KMS-11 (cell line): ENCODE measurements around the gene TSPOAP1.

Experiments
- H2AFZ ChIP-seq: fragments of 200-600 bp; sonication (generic); 2 replicates; pipeline ENCODE4 v1.6.1; 2016; ENCODE audit warnings: antibody characterized with exemption, mixed run types, low read depth
- H3K27ac ChIP-seq: fragments of 200-600 bp; sonication (generic); 2 replicates; pipeline ENCODE4 v1.6.1; 2016; ENCODE audit warnings: mild to moderate bottlenecking, mixed run types
- H3K27me3 ChIP-seq: fragments of 200-600 bp; sonication (generic); 2 replicates; pipeline ENCODE4 v1.6.1; 2017; ENCODE audit warnings: mild to moderate bottlenecking, low read depth, mixed run types, moderate library complexity; ENCODE audit not compliant: insufficient read depth
- H3K36me3 ChIP-seq: fragments of 200-600 bp; sonication (generic); 2 replicates; pipeline ENCODE4 v1.6.1; 2017; ENCODE audit warnings: mild to moderate bottlenecking, mixed run types; ENCODE audit not compliant: insufficient read depth
- H3K4me1 ChIP-seq: fragments of 200-600 bp; sonication (generic); 2 replicates; pipeline ENCODE4 v1.6.1; 2016; ENCODE audit warnings: mild to moderate bottlenecking, low read depth, mixed run types; ENCODE audit not compliant: poor library complexity, severe bottlenecking
- H3K4me2 ChIP-seq: fragments of 200-600 bp; sonication (generic); 2 replicates; pipeline ENCODE4 v1.7.0; 2016; ENCODE audit warnings: mild to moderate bottlenecking, mixed run types
- H3K4me3 ChIP-seq: fragments of 200-600 bp; sonication (generic); IDR thresholded peaks from 2 replicates; pipeline ENCODE4 v1.6.1; 2017; ENCODE audit warnings: low read depth, low read length, mixed read lengths; ENCODE audit not compliant: insufficient read depth
- H3K79me2 ChIP-seq: fragments of 200-600 bp; sonication (generic); 2 replicates; pipeline ENCODE4 v1.6.1; 2016; ENCODE audit warnings: low read depth, mixed run types; ENCODE audit not compliant: insufficient read depth
- H3K9ac ChIP-seq: fragments of 200-600 bp; sonication (generic); 2 replicates; pipeline ENCODE4 v1.6.1; 2016; ENCODE audit warnings: mild to moderate bottlenecking, mixed run types
- H4K20me1 ChIP-seq: fragments of 200-600 bp; sonication (generic); 2 replicates; pipeline ENCODE4 v1.6.1; 2016; ENCODE audit warnings: mild to moderate bottlenecking, mixed run types; ENCODE audit not compliant: insufficient read depth
- TF ChIP-seq, protein P1 (sequence below): fragments of 200-600 bp; sonication (generic); conservative IDR thresholded peaks from 2 replicates; pipeline ENCODE4 v1.6.1; 2017; ENCODE audit warnings: low read depth, mild to moderate bottlenecking, antibody characterized with exemption, low read length, moderate library complexity, mixed read lengths

TSPOAP1 gene

DNA sequence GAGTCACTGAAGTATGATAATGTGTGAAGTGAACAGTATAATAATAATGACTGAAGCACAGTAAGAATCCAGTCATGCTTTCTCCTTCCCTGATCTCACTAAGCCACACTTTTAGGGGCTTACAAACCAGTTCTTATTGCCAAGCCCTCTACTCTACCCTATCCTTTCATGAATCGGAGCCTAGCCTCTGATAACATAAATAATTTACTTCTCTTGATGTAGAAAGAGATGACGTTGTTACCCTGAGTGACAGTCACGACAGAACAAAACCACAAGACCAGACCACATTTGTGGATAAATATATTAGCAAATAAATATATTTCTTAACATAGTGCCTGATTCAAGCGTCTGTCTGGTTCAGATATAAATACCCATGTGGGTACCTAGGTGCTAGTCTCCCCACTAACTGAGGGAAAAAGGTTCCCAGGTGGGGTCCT lies 24.8 kb upstream of the TSPOAP1 start:
- no peak overlapping the region for H3K4me3 ChIP-seq
- no peaks in the 10 kb centered on the region for H3K27me3 ChIP-seq
- H3K36me3 ChIP-seq: peaks cover 4% of the 10 kb centered on the region; the same call in 1 of the 2 replicates
- no peaks in the 10 kb centered on the region for H4K20me1 ChIP-seq
- H3K4me1 ChIP-seq: peaks cover 37% of the 10 kb centered on the region
- H3K4me2 ChIP-seq: peak overlapping the region; percentile 83; the same call in 1 of the 2 replicates
- H2AFZ ChIP-seq: no peak overlapping the region
- peaks cover 34% of the 10 kb centered on the region for H3K79me2 ChIP-seq
- no peak overlapping the region; the same call in 1 of the 2 replicates for H3K9ac ChIP-seq
- TF ChIP-seq, protein P1, sequence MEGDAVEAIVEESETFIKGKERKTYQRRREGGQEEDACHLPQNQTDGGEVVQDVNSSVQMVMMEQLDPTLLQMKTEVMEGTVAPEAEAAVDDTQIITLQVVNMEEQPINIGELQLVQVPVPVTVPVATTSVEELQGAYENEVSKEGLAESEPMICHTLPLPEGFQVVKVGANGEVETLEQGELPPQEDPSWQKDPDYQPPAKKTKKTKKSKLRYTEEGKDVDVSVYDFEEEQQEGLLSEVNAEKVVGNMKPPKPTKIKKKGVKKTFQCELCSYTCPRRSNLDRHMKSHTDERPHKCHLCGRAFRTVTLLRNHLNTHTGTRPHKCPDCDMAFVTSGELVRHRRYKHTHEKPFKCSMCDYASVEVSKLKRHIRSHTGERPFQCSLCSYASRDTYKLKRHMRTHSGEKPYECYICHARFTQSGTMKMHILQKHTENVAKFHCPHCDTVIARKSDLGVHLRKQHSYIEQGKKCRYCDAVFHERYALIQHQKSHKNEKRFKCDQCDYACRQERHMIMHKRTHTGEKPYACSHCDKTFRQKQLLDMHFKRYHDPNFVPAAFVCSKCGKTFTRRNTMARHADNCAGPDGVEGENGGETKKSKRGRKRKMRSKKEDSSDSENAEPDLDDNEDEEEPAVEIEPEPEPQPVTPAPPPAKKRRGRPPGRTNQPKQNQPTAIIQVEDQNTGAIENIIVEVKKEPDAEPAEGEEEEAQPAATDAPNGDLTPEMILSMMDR: no peak
- H3K27ac ChIP-seq: no peak overlapping the region; the same call in 1 of the 2 replicates

DNA sequence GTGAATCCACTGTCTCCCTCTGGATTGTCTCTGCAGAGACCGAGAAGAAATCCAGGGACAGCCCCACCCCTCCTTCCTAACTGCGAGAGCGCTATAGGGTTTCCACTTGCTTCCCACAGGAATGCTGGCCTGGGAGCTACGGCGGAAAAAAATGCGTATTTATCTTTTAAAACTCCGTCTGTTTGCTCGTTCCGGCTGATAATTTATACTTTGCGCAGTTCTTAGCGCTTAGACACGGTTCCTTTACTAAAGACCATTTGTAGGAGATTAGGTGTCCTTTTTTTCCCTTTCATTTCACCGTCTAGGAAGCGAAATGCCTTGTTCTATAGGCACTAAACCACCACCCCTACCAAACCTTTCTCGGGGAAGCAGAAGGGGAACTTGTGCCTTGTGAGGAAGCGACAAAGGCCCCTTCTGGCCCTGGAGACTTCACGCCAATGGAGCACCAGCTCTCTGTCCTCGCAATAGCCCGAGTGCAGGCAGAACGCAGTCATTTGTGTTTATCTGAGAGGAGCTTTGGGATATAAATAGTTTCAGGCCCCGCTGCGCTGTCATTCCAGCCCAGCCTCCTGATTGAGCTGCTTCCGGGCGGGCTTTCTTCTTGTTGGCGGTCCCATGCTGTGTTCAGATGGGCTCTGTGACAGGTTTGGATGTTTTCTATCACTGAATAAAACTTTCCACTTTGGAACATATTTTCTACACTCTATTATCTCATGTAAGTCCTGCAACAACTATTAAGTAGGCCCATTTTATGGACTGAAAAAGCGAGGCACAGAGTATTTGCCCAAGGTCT lies 24.2 kb upstream of the TSPOAP1 start:
- Histone ChIP-seq H3K79me2 (peaks cover 40% of the 10 kb centered on the region), H2AFZ (peak overlapping the region; percentile 51), H3K27me3 (no peaks in the 10 kb centered on the region), H3K4me3 (no peak overlapping the region), H3K27ac (peak overlapping the region; percentile 59), H4K20me1 (no peaks in the 10 kb centered on the region), H3K4me1 (peaks cover 43% of the 10 kb centered on the region), H3K4me2 (peak overlapping the region; percentile 83), H3K9ac (peak overlapping the region; percentile 67), H3K36me3 (peaks cover 4% of the 10 kb centered on the region; the same call in 1 of the 2 replicates)
- TF ChIP-seq, protein P1: no peak; the same call in 1 of the 2 replicates

DNA sequence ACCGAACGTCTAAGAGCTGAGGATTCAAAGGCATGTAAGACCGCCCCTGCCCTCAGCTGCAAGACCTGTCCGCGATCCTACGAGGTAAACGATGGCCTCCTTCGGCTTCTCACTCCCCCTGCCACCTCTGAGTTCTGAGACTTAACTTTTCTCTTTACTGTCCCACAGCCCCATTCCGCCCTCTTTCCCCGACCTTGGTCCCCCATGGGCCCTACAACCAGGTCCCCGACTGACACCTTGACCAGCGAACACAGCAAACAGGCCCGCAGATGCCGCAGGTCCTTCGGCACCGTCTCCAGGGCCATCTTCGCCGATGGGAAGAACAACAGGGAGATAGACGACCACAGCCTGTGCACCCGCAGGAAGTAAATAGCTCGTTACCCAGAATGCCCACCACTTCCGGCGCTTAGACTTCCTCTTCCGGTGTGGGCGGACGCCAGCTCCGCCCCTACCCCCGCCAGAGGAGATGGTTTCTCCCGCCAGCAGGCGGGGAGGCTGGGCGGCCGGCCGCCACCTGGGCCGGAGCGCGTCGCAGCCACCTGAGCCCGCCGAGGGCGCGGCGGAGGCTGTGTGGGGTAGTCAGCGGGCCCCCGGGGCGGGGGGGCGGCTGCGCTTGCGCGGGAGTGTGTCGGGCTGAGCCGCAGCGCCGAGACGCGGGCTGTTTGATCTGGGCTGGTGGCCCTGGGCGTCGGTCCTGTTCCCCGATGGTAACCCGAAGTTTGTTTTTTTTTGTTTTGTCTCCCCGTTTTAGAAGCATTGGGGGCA lies 23.4 kb upstream of the TSPOAP1 start, which contains the start of gene SUPT4H1:
Gene SUPT4H1 (minus strand): TSS at position 371 of the 765 bp plus-strand sequence. CDS start 66 bp downstream, at position 305.
- Histone ChIP-seq H3K9ac (peak within 1 kb of the TSS; percentile 67), H3K4me1 (peaks cover 51% of the 10 kb centered on the region), H3K27ac (peak within 1 kb of the TSS; percentile 59), H3K27me3 (no peaks in the 10 kb centered on the region), H3K4me3 (no peak within 1 kb of the TSS), H3K36me3 (peaks cover 4% of the 10 kb centered on the region; the same call in 1 of the 2 replicates), H3K79me2 (peaks cover 48% of the 10 kb centered on the region), H2AFZ (peak within 1 kb of the TSS; percentile 51), H3K4me2 (peak within 1 kb of the TSS; percentile 94), H4K20me1 (no peaks in the 10 kb centered on the region)
- TF ChIP-seq, protein P1: no peak

DNA sequence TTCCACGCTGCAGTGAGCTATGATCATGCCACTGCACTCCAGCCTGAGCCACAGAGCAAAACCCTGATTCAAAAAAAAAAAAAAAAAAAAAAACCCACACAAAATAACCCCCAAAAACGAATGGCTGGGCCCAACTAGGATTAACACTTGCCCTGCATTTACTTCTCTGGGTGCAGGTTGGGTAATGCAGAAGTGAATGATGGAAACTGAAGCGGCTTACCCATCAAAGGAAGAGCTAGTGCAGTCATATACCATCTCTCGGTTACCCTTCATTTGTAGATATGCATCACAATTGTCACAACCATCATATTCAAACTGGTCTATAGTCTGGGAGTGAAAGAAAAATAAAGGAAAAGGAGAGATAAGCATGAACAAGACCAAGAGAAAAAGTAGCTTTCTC lies 22.6 kb upstream of the TSPOAP1 start:
- peak overlapping the region; percentile 59; the same call in 1 of the 2 replicates for H3K27ac ChIP-seq
- no peaks in the 10 kb centered on the region for H4K20me1 ChIP-seq
- H3K4me1 ChIP-seq: peaks cover 59% of the 10 kb centered on the region
- no peak overlapping the region for H3K4me3 ChIP-seq
- H3K27me3 ChIP-seq: no peaks in the 10 kb centered on the region
- H3K4me2 ChIP-seq: peak overlapping the region; percentile 94
- H2AFZ ChIP-seq: no peak overlapping the region
- peak overlapping the region; percentile 67; the same call in 1 of the 2 replicates for H3K9ac ChIP-seq
- peaks cover 56% of the 10 kb centered on the region for H3K79me2 ChIP-seq
- peaks cover 4% of the 10 kb centered on the region; the same call in 1 of the 2 replicates for H3K36me3 ChIP-seq
- TF ChIP-seq, protein P1: no peak
